ENCODE measurements around the gene CGN. TPM values are rescaled to one million over a fixed set of nuclear protein-coding genes. Genes with fewer than 3 reads are reported as not detected.

CGN gene
- total and polyA plus RNA-seq, 10 donors = 0.09 to 0.87 (median 0.27) TPM; not detected in 2

GRCh38 chr1:151526735-151527525, 15.7 kb downstream of the CGN start:
- TF ChIP-seq POLR2A (IDR thresholded peaks at IDR 0.05) = no peak
- no peak for TF ChIP-seq POLR2AphosphoS5 (IDR thresholded peaks at IDR 0.05)
- TF ChIP-seq, protein P1, sequence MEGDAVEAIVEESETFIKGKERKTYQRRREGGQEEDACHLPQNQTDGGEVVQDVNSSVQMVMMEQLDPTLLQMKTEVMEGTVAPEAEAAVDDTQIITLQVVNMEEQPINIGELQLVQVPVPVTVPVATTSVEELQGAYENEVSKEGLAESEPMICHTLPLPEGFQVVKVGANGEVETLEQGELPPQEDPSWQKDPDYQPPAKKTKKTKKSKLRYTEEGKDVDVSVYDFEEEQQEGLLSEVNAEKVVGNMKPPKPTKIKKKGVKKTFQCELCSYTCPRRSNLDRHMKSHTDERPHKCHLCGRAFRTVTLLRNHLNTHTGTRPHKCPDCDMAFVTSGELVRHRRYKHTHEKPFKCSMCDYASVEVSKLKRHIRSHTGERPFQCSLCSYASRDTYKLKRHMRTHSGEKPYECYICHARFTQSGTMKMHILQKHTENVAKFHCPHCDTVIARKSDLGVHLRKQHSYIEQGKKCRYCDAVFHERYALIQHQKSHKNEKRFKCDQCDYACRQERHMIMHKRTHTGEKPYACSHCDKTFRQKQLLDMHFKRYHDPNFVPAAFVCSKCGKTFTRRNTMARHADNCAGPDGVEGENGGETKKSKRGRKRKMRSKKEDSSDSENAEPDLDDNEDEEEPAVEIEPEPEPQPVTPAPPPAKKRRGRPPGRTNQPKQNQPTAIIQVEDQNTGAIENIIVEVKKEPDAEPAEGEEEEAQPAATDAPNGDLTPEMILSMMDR (IDR thresholded peaks at IDR 0.05 in 8 of 11, conservative IDR thresholded peaks at IDR 0.05 in 3 of 11) = no peak
- WGBS, 5 donors = 81 to 93% (median 83%) methylated on average over 7 of the region's 7 CpGs

GRCh38 chr1:151529211-151529702, 18.1 kb downstream of the CGN start:
- Histone ChIP-seq H3K4me1 (no peaks in the 10 kb centered on the region), H3K27me3 (replicated peaks in 1 of 7) (no peaks in the 10 kb centered on the region), H3K4me3 (no peak overlapping the region), H3K36me3 (no peaks in the 10 kb centered on the region), H3K9me3 (no peaks in the 10 kb centered on the region), H3K27ac (no peak overlapping the region)
- intact Hi-C loops (cut with DNase I; ENCODE audit: low total_unique reads) = no loop called here
- DNase-seq = no peak
- TF ChIP-seq POLR2AphosphoS5 (IDR thresholded peaks at IDR 0.05) (no peak), POLR2A (IDR thresholded peaks at IDR 0.05) (no peak)
- TF ChIP-seq, protein P1 (IDR thresholded peaks at IDR 0.05 in 8 of 11, conservative IDR thresholded peaks at IDR 0.05 in 3 of 11) = no peak
- 84 to 94% (median 93%) methylated on average over 11 of the region's 11 CpGs for WGBS, 5 donors

More at GRCh38 chr1:151526735-151527525, 15.7 kb downstream of the CGN start:
- no peaks in the 10 kb centered on the region for H3K9me3 ChIP-seq
- H3K27me3 ChIP-seq (replicated peaks in 1 of 7) = no peaks in the 10 kb centered on the region
- no peaks in the 10 kb centered on the region for H3K4me1 ChIP-seq
- H3K36me3 ChIP-seq = no peaks in the 10 kb centered on the region
- H3K4me3 ChIP-seq = no peak overlapping the region
- no peak overlapping the region for H3K27ac ChIP-seq
- DNase-seq = no peak
- intact Hi-C loops (cut with DNase I; ENCODE audit: low total_unique reads) = no loop called here

DNA sequence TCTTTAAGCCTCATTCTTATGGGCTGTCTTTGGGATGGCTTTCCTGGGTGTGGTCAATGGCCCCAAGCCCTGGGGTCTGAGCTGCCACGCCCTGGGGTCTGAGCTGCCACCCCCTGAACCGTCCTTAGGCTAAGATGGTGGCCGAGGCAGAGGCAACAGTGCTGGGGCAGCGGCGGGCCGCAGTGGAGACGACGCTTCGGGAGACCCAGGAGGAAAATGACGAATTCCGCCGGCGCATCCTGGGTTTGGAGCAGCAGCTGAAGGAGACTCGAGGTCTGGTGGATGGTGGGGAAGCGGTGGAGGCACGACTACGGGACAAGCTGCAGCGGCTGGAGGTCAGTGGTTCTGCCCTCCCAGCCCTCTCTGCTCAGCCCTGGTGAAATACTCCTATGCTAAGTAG, 18.6 kb downstream of the CGN start:
- H3K4me1 ChIP-seq = no peaks in the 10 kb centered on the region
- WGBS, 5 donors = 85 to 96% (median 93%) methylated on average over 18 of the region's 18 CpGs
- no peaks in the 10 kb centered on the region for H3K36me3 ChIP-seq
- no peak for DNase-seq
- no peak overlapping the region for H3K27ac ChIP-seq
- no peak for TF ChIP-seq POLR2AphosphoS5 (IDR thresholded peaks at IDR 0.05)
- TF ChIP-seq, protein P1 (IDR thresholded peaks at IDR 0.05 in 8 of 11, conservative IDR thresholded peaks at IDR 0.05 in 3 of 11) = no peak
- no peak for TF ChIP-seq POLR2A (IDR thresholded peaks at IDR 0.05)
- no peak overlapping the region for H3K4me3 ChIP-seq
- no peaks in the 10 kb centered on the region for H3K9me3 ChIP-seq
- H3K27me3 ChIP-seq (replicated peaks in 1 of 7) = no peaks in the 10 kb centered on the region
- intact Hi-C loops (cut with DNase I; ENCODE audit: low total_unique reads) = no loop called here

GRCh38 chr1:151530461-151530860, 19.3 kb downstream of the CGN start:
- intact Hi-C loops (cut with DNase I; ENCODE audit: low total_unique reads) = no loop called here
- no peak for DNase-seq
- no peaks in the 10 kb centered on the region for H3K4me1 ChIP-seq
- H3K9me3 ChIP-seq = no peaks in the 10 kb centered on the region
- H3K27ac ChIP-seq = no peak overlapping the region
- no peak overlapping the region for H3K4me3 ChIP-seq
- H3K27me3 ChIP-seq (replicated peaks in 1 of 7) = no peaks in the 10 kb centered on the region
- H3K36me3 ChIP-seq = no peaks in the 10 kb centered on the region
- TF ChIP-seq, protein P1 (IDR thresholded peaks at IDR 0.05 in 8 of 11, conservative IDR thresholded peaks at IDR 0.05 in 3 of 11) = no peak
- TF ChIP-seq POLR2AphosphoS5 (IDR thresholded peaks at IDR 0.05) (no peak), POLR2A (IDR thresholded peaks at IDR 0.05) (no peak)
- 81 to 89% (median 86%) methylated on average over 11 of the region's 11 CpGs for WGBS, 5 donors

All from spleen (tissue), 11 donors.